Erythroblast (primary cell): ENCODE data around the gene RAD23B.

ENCODE experiments used
- GATA1 ChIP-seq: IDR thresholded peaks from 2 replicates; pipeline ENCODE4 v1.6.1; 2011; ENCODE audit warnings: low read depth, mild to moderate bottlenecking, control low read depth, low read length, moderate library complexity
- POLR2A ChIP-seq: IDR thresholded peaks from 2 replicates; pipeline ENCODE4 v1.6.1; 2011; ENCODE audit warnings: mild to moderate bottlenecking, low read length

DNA sequence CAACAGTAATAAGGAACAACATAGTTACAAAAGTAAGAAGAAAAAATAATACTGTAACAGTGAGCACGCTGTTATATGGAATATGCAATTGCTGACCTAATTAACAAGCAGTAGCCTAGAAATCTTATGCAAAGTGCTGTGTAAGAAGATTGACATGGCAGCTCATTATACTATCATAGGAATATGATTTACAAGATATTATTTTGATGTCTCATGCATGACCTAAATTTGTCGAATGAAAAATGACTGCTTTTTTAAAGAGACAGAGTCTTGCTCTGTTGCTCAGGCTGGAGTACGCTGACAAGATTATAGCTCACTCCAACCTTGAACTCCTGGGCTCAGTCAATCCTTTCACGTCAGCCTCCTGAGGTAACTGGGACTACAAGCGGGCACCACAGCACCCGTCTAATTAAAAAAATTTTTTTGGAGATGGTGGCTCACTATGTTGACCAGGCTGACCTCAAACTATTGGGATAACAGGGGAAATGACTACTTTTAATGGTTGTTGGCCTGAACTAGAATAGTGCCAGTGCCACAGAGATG is 10.5 kb downstream of the RAD23B start:
- TF ChIP-seq POLR2A (no peak), GATA1 (no peak)
